Measurements from ENCODE around the gene ALDH3B1. TPM values are rescaled to one million over a fixed set of nuclear protein-coding genes. Genes with fewer than 3 reads are reported as not detected.

ALDH3B1 gene
- total RNA-seq, 2 donors from 2014 or later, result 15.2 to 18.4 TPM

- no peak for TF ChIP-seq POLR2A (IDR thresholded peaks at IDR 0.05)
- TF ChIP-seq, protein P1, sequence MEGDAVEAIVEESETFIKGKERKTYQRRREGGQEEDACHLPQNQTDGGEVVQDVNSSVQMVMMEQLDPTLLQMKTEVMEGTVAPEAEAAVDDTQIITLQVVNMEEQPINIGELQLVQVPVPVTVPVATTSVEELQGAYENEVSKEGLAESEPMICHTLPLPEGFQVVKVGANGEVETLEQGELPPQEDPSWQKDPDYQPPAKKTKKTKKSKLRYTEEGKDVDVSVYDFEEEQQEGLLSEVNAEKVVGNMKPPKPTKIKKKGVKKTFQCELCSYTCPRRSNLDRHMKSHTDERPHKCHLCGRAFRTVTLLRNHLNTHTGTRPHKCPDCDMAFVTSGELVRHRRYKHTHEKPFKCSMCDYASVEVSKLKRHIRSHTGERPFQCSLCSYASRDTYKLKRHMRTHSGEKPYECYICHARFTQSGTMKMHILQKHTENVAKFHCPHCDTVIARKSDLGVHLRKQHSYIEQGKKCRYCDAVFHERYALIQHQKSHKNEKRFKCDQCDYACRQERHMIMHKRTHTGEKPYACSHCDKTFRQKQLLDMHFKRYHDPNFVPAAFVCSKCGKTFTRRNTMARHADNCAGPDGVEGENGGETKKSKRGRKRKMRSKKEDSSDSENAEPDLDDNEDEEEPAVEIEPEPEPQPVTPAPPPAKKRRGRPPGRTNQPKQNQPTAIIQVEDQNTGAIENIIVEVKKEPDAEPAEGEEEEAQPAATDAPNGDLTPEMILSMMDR (IDR thresholded peaks at IDR 0.05), result no peak
These were observed 14.1 kb upstream of the ALDH3B1 start for GRCh38 chr11:67996051-67996450.

DNA sequence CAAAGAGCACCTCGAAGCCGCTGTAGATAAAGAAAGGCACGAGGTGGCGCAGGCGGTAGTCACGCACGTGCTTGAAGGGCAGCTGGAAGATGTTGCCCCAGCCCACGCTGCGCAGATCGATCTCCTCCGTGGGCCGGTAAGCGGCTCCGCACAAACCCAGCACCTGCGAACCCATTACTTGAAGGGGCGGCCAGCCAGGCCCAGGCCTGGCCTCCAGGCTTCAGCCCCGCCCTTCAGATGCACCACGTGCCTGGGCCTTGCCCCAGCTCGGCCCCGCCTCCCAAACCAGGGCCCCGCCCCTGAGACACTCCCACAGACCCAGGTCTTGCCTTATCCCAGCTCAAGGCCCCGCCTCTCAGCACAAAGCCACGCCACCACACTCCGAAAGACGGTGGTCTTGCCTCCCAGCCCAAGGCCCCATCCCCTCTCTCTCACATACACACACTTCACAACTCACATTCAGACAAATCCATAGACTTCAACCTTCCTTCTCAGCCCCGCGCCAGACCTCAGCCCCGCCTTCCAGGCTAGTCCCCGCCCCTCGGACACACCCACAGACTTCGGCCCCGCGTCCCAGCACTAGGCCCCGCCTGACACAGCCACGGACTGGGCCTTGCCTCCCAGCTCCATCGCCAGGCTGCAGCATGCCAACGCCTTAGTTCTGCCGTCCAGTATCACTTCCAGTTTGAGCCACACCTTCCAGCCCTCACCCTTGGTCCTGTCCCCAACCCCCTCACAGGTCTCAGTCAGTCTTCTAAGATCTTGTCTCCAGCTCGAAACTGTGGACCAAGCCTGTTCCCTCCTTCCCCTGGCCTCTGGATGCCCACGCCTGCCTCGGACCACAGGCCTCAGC is 13.3 kb upstream of the ALDH3B1 start:
- Histone ChIP-seq H3K4me1 (peaks cover 9% of the 10 kb centered on the region), H3K4me3 (no peak overlapping the region), H3K27ac (no peak overlapping the region), H3K27me3 (no peaks in the 10 kb centered on the region), H3K36me3 (replicated peaks in 1 of 2; ENCODE audit: insufficient read depth in 1 of 2, low read depth in 2 of 2) (no peaks in the 10 kb centered on the region), H3K9me3 (no peaks in the 10 kb centered on the region)
- TF ChIP-seq, protein P1 (IDR thresholded peaks at IDR 0.05), result no peak
- no peak for TF ChIP-seq POLR2A (IDR thresholded peaks at IDR 0.05)
- intact Hi-C loops (cut with DNase I), result no loop called here
- peak; percentile 82 for ATAC-seq
- 69 to 73% methylated on average over 35 to 41 of the region's 41 CpGs for WGBS, 2 donors
- peak; percentile 66 to 76 (median 72) for DNase-seq

More at GRCh38 chr11:67996051-67996450, 14.1 kb upstream of the ALDH3B1 start:
- WGBS, 2 donors, result 85 to 90% methylated on average over 6 to 10 of the region's 13 CpGs
- Histone ChIP-seq H3K27ac (no peak overlapping the region), H3K9me3 (no peaks in the 10 kb centered on the region), H3K36me3 (replicated peaks in 1 of 2; ENCODE audit: insufficient read depth in 1 of 2, low read depth in 2 of 2) (no peaks in the 10 kb centered on the region), H3K4me3 (no peak overlapping the region), H3K27me3 (no peaks in the 10 kb centered on the region), H3K4me1 (peaks cover 9% of the 10 kb centered on the region)
- ATAC-seq, result no peak
- DNase-seq, result no peak
- intact Hi-C loops (cut with DNase I), result no loop called here

DNA sequence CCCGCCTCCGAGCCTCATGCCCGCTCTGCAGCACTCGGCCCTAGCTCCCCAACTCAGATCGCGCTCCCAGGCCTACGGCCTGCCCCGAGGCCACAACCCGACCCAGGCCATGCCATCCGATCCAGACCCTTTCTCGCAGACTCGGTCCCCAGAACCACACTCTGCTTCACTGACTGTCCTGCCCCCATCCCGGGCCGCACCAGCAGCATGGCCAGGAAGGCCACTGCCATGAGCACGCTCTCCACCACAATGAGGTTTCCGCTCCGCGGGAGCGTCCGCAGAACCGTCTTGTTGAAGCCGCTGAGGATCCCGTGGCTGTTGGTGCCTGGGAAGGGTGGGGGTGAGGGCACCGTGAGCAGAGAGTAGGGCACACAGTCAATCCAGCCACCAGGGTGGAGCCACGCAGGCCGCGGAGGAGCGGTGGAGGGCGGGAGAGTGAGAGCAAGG is 12.6 kb upstream of the ALDH3B1 start:
- WGBS, 2 donors, result 90 to 96% methylated on average over 29 of the region's 29 CpGs
- intact Hi-C loops (cut with DNase I), result no loop called here
- Histone ChIP-seq H3K27ac (no peak overlapping the region), H3K9me3 (no peaks in the 10 kb centered on the region), H3K36me3 (replicated peaks in 1 of 2; ENCODE audit: insufficient read depth in 1 of 2, low read depth in 2 of 2) (no peaks in the 10 kb centered on the region), H3K4me3 (no peak overlapping the region), H3K27me3 (no peaks in the 10 kb centered on the region), H3K4me1 (peaks cover 11% of the 10 kb centered on the region)
- ATAC-seq (no peak), DNase-seq (no peak)
- TF ChIP-seq POLR2A (IDR thresholded peaks at IDR 0.05), result no peak
- TF ChIP-seq, protein P1 (IDR thresholded peaks at IDR 0.05), result no peak

GRCh38 chr11:67998150-67999045 is 11.7 kb upstream of the ALDH3B1 start:
- Histone ChIP-seq H3K4me3 (no peak overlapping the region), H3K4me1 (peaks cover 16% of the 10 kb centered on the region), H3K36me3 (replicated peaks in 1 of 2; ENCODE audit: insufficient read depth in 1 of 2, low read depth in 2 of 2) (no peaks in the 10 kb centered on the region), H3K27me3 (no peaks in the 10 kb centered on the region), H3K9me3 (no peaks in the 10 kb centered on the region), H3K27ac (no peak overlapping the region)
- WGBS, 2 donors, result 89 to 96% methylated on average over 7 to 9 of the region's 9 CpGs
- DNase-seq (no peak), ATAC-seq (no peak)
- intact Hi-C loops (cut with DNase I), result no loop called here
- TF ChIP-seq, protein P1 (IDR thresholded peaks at IDR 0.05), result no peak
- TF ChIP-seq POLR2A (IDR thresholded peaks at IDR 0.05), result no peak

Measured in body of pancreas (tissue), 4 donors.